Endodermal cell (in vitro differentiated cells): ENCODE measurements around the gene IL9. TPM values are rescaled to one million over a fixed set of nuclear protein-coding genes. Genes with fewer than 3 reads are reported as not detected.

Source experiments
- DNase-seq: peaks from one replicate; pipeline ENCODE4 v3.0.0-alpha.2; 2017
- H3K27ac ChIP-seq: 2 replicates; pipeline ENCODE4 v1.5.1; 2013; ENCODE audit warnings: mild to moderate bottlenecking, low read depth, low read length, moderate library complexity
- H3K27me3 ChIP-seq: 2 replicates; pipeline ENCODE4 v1.6.1; 2013; ENCODE audit warnings: mild to moderate bottlenecking, low read length, moderate library complexity; ENCODE audit not compliant: insufficient read depth, control insufficient read depth, poor library complexity, severe bottlenecking
- H3K36me3 ChIP-seq: 2 replicates; pipeline ENCODE4 v1.7.0; 2013; ENCODE audit warnings: mild to moderate bottlenecking, low read length, moderate library complexity; ENCODE audit not compliant: control insufficient read depth, insufficient read depth
- H3K4me1 ChIP-seq: one replicate; pipeline ENCODE4 v1.7.0; 2013; ENCODE audit warnings: low read length; ENCODE audit not compliant: control insufficient read depth, insufficient read depth
- H3K4me3 ChIP-seq: 2 replicates; pipeline ENCODE4 v1.5.1; 2013; ENCODE audit warnings: mild to moderate bottlenecking, low read length, moderate library complexity
- H3K9ac ChIP-seq: 2 replicates; pipeline ENCODE4 v1.6.1; 2013; ENCODE audit warnings: mild to moderate bottlenecking, low read length, moderate library complexity; ENCODE audit not compliant: poor library complexity, severe bottlenecking; ENCODE audit errors: extremely low read depth
- H3K9me3 ChIP-seq: 2 replicates; pipeline ENCODE4 v1.6.1; 2013; ENCODE audit warnings: mild to moderate bottlenecking, low read length, moderate library complexity; ENCODE audit not compliant: control insufficient read depth
- H3K27ac Mint-ChIP-seq: 2 replicates; pipeline ENCODE4 v1.8.0; 2020; ENCODE audit warnings: mixed read lengths
- H3K27me3 Mint-ChIP-seq: 2 replicates; pipeline ENCODE4 v1.8.0; 2021; ENCODE audit warnings: mild to moderate bottlenecking, mixed read lengths; ENCODE audit not compliant: insufficient read depth
- H3K36me3 Mint-ChIP-seq: 2 replicates; pipeline ENCODE4 v1.8.0; 2020; ENCODE audit warnings: low read depth, mixed read lengths
- H3K4me1 Mint-ChIP-seq: 2 replicates; pipeline ENCODE4 v1.8.0; 2020; ENCODE audit warnings: mixed read lengths
- H3K4me3 Mint-ChIP-seq: 2 replicates; pipeline ENCODE4 v1.8.0; 2020; ENCODE audit warnings: mild to moderate bottlenecking, moderate library complexity, mixed read lengths
- H3K9me3 Mint-ChIP-seq: 2 replicates; pipeline ENCODE4 v1.8.0; 2020; ENCODE audit warnings: mild to moderate bottlenecking, mixed read lengths
- WGBS, 2 experiments: methylation state at CpG; one replicate each; pipeline versions ENCODE4 v1.1.5 to v1.1.7; 2013; ENCODE audit warnings: missing lambda C conversion rate in 2 of 2, mixed read lengths in 1 of 2; ENCODE audit not compliant: insufficient coverage in 1 of 2, insufficient read length in 1 of 2; 5-methylcytosine and 5-hydroxymethylcytosine counted together
- total RNA-seq, 2 donors: library from RNA; stranded (reverse); fragmentation: NEBNext Ultra II Directional in 1 of 2; extraction: Animal tissue kit (Norgen Biotek cat#: 25700) in 1 of 2; gene quantifications; 2 replicates in 1 of 2; 3 replicates in 1 of 2; pipeline ENCODE4 v1.2.1, GENCODE V29; 2021
- TF ChIP-seq, protein P1 (sequence below): fragments of 200-600 bp; sonication (generic); conservative IDR thresholded peaks from 2 replicates; pipeline ENCODE4 v1.5.0; 2021; ENCODE audit warnings: antibody characterized with exemption, mild to moderate bottlenecking

IL9 gene
- total RNA-seq, 2 donors from 2014 or later, result not detected

GRCh38 chr5:135867599-135867998 is 28.0 kb downstream of the IL9 start:
- Histone ChIP-seq H3K9ac (no peak overlapping the region), H3K9me3 (no peaks in the 10 kb centered on the region), H3K36me3 (no peaks in the 10 kb centered on the region), H3K4me1 (peaks cover 3% of the 10 kb centered on the region), H3K27me3 (no peaks in the 10 kb centered on the region), H3K27ac (no peak overlapping the region), H3K4me3 (no peak overlapping the region)
- Mint-ChIP-seq H3K4me3 (no peak overlapping the region), H3K27me3 (no peaks in the 10 kb centered on the region), H3K27ac (no peak overlapping the region), H3K4me1 (peaks cover 4% of the 10 kb centered on the region), H3K36me3 (no peaks in the 10 kb centered on the region), H3K9me3 (no peaks in the 10 kb centered on the region)
- DNase-seq, result no peak
- TF ChIP-seq, protein P1, sequence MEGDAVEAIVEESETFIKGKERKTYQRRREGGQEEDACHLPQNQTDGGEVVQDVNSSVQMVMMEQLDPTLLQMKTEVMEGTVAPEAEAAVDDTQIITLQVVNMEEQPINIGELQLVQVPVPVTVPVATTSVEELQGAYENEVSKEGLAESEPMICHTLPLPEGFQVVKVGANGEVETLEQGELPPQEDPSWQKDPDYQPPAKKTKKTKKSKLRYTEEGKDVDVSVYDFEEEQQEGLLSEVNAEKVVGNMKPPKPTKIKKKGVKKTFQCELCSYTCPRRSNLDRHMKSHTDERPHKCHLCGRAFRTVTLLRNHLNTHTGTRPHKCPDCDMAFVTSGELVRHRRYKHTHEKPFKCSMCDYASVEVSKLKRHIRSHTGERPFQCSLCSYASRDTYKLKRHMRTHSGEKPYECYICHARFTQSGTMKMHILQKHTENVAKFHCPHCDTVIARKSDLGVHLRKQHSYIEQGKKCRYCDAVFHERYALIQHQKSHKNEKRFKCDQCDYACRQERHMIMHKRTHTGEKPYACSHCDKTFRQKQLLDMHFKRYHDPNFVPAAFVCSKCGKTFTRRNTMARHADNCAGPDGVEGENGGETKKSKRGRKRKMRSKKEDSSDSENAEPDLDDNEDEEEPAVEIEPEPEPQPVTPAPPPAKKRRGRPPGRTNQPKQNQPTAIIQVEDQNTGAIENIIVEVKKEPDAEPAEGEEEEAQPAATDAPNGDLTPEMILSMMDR, result no peak

DNA sequence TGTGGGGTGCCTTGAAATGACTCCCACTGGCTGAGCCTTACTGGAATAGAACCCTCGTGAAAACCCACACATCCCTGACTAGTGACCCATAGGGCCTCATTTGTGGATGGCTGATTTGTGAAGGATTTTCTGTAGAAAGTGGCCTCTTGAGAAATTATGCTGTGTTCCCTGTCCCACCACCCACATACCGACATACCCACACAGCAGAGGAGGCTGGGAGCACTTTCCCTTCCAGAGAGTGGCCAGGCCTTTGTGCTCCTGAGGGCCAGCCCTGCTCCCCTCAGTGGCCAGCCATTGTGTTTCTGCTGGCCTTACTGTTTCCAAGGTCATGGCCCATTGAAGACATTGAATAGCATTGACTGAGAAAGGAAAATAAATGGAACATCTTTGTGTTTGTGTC is 29.6 kb downstream of the IL9 start:
- H3K36me3 ChIP-seq, result no peaks in the 10 kb centered on the region

DNA sequence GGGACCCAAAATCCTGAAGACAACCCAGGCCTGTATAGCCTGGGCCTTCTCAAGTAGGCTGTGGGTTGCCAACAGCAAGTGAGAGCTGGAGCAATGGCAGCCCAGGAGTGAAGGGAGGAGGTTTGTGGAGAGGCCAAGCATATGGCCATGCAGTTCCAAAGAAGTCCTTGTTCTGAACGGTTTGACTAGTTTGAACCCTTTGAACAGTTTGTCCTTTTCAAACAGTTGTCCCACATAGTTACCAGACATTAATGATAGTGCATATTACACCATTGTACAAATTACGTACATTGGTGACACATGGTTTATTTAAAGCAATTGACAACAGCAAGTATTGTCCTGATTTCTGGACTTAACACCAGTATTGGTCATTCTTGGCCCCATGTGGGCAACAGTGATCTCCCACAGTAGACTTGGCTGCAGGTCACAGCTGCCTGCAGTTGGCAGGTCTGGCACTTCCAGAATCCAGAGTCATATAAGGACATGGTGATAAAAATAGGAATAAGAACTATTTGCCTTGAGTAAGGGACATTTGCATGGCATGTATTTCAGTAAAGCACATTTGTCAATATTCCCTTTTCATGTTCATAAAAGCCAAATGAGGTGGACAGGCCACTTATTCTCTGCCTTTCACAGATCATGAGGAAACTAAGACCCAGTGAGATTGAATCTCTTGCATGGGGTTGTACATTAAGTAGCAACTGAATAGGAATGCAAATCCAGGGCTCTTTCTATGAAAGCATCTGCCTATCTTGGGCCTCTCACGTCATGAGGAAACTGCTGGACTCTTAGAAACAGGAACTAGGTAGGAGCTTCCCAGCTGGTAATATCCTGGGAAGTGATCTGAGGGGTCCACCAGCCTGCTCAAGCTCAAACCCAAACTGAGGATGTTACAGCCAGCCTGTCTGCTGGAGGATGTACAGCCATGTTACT is 30.9 kb downstream of the IL9 start:
- H3K4me3 Mint-ChIP-seq, result no peak overlapping the region
- TF ChIP-seq, protein P1, result no peak
- no peaks in the 10 kb centered on the region for H3K36me3 Mint-ChIP-seq
- peaks cover 14% of the 10 kb centered on the region for H3K4me1 Mint-ChIP-seq
- H3K9me3 ChIP-seq, result no peaks in the 10 kb centered on the region
- H3K27me3 ChIP-seq, result no peaks in the 10 kb centered on the region
- H3K9me3 Mint-ChIP-seq, result no peaks in the 10 kb centered on the region
- 88 to 91% methylated on average over 3 of the region's 3 CpGs for WGBS, 2 experiments
- H3K27ac Mint-ChIP-seq, result no peak overlapping the region
- no peak for DNase-seq
- no peak overlapping the region for H3K9ac ChIP-seq
- no peak overlapping the region for H3K27ac ChIP-seq
- no peaks in the 10 kb centered on the region for H3K27me3 Mint-ChIP-seq
- peaks cover 3% of the 10 kb centered on the region for H3K4me1 ChIP-seq
- H3K4me3 ChIP-seq, result no peak overlapping the region
- no peaks in the 10 kb centered on the region for H3K36me3 ChIP-seq

More for the DNA sequence above, 29.6 kb downstream of the IL9 start:
- H3K27me3 ChIP-seq, result no peaks in the 10 kb centered on the region
- H3K4me3 Mint-ChIP-seq, result no peak overlapping the region
- TF ChIP-seq, protein P1, result no peak
- H3K9me3 Mint-ChIP-seq, result no peaks in the 10 kb centered on the region
- no peaks in the 10 kb centered on the region for H3K36me3 Mint-ChIP-seq
- WGBS, 2 experiments, result 88% methylated on average over 2 of the region's 2 CpGs; no CpG with 5 or more reads in 1 of the 2 experiments
- H3K4me1 Mint-ChIP-seq, result peaks cover 7% of the 10 kb centered on the region
- H3K4me1 ChIP-seq, result peaks cover 3% of the 10 kb centered on the region
- H3K4me3 ChIP-seq, result no peak overlapping the region
- H3K9me3 ChIP-seq, result no peaks in the 10 kb centered on the region
- no peak overlapping the region for H3K9ac ChIP-seq
- H3K27me3 Mint-ChIP-seq, result no peaks in the 10 kb centered on the region
- H3K27ac Mint-ChIP-seq, result no peak overlapping the region
- H3K27ac ChIP-seq, result no peak overlapping the region
- no peak for DNase-seq
